GM18502 (cell line): ENCODE data around the gene GOLT1A.

Experiments used
- ATAC-seq: cut with Tn5 transposase; IDR thresholded peaks from one replicate; pipeline ENCODE4 v1.9.1; 2021; ENCODE audit warnings: mild to moderate bottlenecking; ENCODE audit not compliant: unreplicated experiment, poor library complexity

GOLT1A gene

GRCh38 chr1:204166219-204166618 lies 47.6 kb downstream of the GOLT1A start, which contains the start of gene REN:
REN (minus strand) TSS chr1:204166337; CDS start chr1:204166293, 44 bp downstream.
- no peak for ATAC-seq

GRCh38 chr1:204162494-204163074 lies 51.2 kb downstream of the GOLT1A start:
- peak; percentile 54 for ATAC-seq

GRCh38 chr1:204161609-204162493 lies 51.9 kb downstream of the GOLT1A start:
- ATAC-seq: no peak

GRCh38 chr1:204157962-204158361 lies 55.8 kb downstream of the GOLT1A start:
- ATAC-seq: no peak

GRCh38 chr1:204155881-204156280 lies 57.9 kb downstream of the GOLT1A start:
- ATAC-seq: no peak

- ATAC-seq: no peak
Observed at GRCh38 chr1:204154568-204155255, 59.1 kb downstream of the GOLT1A start.

- ATAC-seq: no peak
Observed at GRCh38 chr1:204153667-204154066, 60.1 kb downstream of the GOLT1A start.

- no peak for ATAC-seq
Observed at GRCh38 chr1:204152310-204153044, 61.3 kb downstream of the GOLT1A start.

GRCh38 chr1:204151552-204152309 lies 62.1 kb downstream of the GOLT1A start, which contains the start of gene ETNK2:
ETNK2 (minus strand) TSS chr1:204152044; CDS start chr1:204151852, 192 bp downstream.
- no peak for ATAC-seq

- no peak for ATAC-seq
Observed at GRCh38 chr1:204150702-204151551, 62.9 kb downstream of the GOLT1A start.

- ATAC-seq: no peak
Observed at GRCh38 chr1:204149635-204150565, 63.9 kb downstream of the GOLT1A start.

GRCh38 chr1:204149107-204149506 lies 64.7 kb downstream of the GOLT1A start:
- no peak for ATAC-seq
